Measurements from ENCODE around the gene ADGB.
"Not testable (repeated sequence)": the region's sequence is repeated elsewhere in the genome, so short reads cannot be mapped to it uniquely, and the experiment has no call there.

ADGB gene

GRCh38 chr6:146767632-146768031, 168.9 kb downstream of the ADGB start:
- DNase-seq (ENCODE audit: low read depth in 2 of 2), result no peak

GRCh38 chr6:146768722-146769121, 169.9 kb downstream of the ADGB start:
- no peak for DNase-seq (ENCODE audit: low read depth in 2 of 2)

- DNase-seq (ENCODE audit: low read depth in 2 of 2), result no peak
Observed at GRCh38 chr6:146770275-146770964, 171.6 kb downstream of the ADGB start.

GRCh38 chr6:146770965-146771735, 172.4 kb downstream of the ADGB start:
- DNase-seq (ENCODE audit: low read depth in 2 of 2), result no peak

- DNase-seq (ENCODE audit: low read depth in 2 of 2), result no peak
Observed at GRCh38 chr6:146775220-146775619, 176.4 kb downstream of the ADGB start.

GRCh38 chr6:146781836-146782235, 183.1 kb downstream of the ADGB start:
- DNase-seq (ENCODE audit: low read depth in 2 of 2), result no peak

- no peak for DNase-seq (ENCODE audit: low read depth in 2 of 2)
Observed at GRCh38 chr6:146785001-146785585, 186.3 kb downstream of the ADGB start.

GRCh38 chr6:146787876-146788508, 189.2 kb downstream of the ADGB start:
- DNase-seq (ENCODE audit: low read depth in 2 of 2), result no peak

- DNase-seq (ENCODE audit: low read depth in 2 of 2), result no peak
Observed at GRCh38 chr6:146790561-146791091, 191.9 kb downstream of the ADGB start.

- no peak for DNase-seq (ENCODE audit: low read depth in 2 of 2)
Observed at GRCh38 chr6:146791930-146792329, 193.2 kb downstream of the ADGB start.

GRCh38 chr6:146793218-146793617, 194.4 kb downstream of the ADGB start:
- not testable (repeated sequence) for DNase-seq (ENCODE audit: low read depth in 2 of 2)

GRCh38 chr6:146795479-146796133, 196.8 kb downstream of the ADGB start:
- no peak for DNase-seq (ENCODE audit: low read depth in 2 of 2)

- DNase-seq (ENCODE audit: low read depth in 2 of 2), result not testable (repeated sequence)
Observed at GRCh38 chr6:146803167-146803566, 204.4 kb downstream of the ADGB start.

GRCh38 chr6:146803601-146804000, 204.8 kb downstream of the ADGB start:
- no peak for DNase-seq (ENCODE audit: low read depth in 2 of 2)

GRCh38 chr6:146805546-146806325, 207.0 kb downstream of the ADGB start:
- DNase-seq (ENCODE audit: low read depth in 2 of 2), result no peak

- not testable (repeated sequence) for DNase-seq (ENCODE audit: low read depth in 2 of 2)
Observed at GRCh38 chr6:146809014-146809413, 210.2 kb downstream of the ADGB start.

GRCh38 chr6:146812811-146813321, 214.1 kb downstream of the ADGB start:
- not testable (repeated sequence) for DNase-seq (ENCODE audit: low read depth in 2 of 2)

GRCh38 chr6:146813554-146813953, 214.8 kb downstream of the ADGB start:
- DNase-seq (ENCODE audit: low read depth in 2 of 2), result no peak

- no peak for DNase-seq (ENCODE audit: low read depth in 2 of 2)
Observed at GRCh38 chr6:146814148-146814750, 215.5 kb downstream of the ADGB start.

All from stimulated activated CD8-positive, alpha-beta memory T cell treated with anti-CD3 and anti-CD28 coated beads, Interleukin-2, amount 100 ng/mL, for 1 hour (primary cell).